HFFc6 (cell line): Measurements from ENCODE around the gene INA. TPM values are rescaled to one million over a fixed set of nuclear protein-coding genes. Genes with fewer than 3 reads are reported as not detected.

ENCODE experiments used
- DNase-seq: peaks from one replicate; pipeline ENCODE4 v3.0.0-alpha.2; 2018
- H3K27ac Mint-ChIP-seq: 2 replicates; pipeline ENCODE4 v1.8.0; 2020; ENCODE audit warnings: mild to moderate bottlenecking, mixed read lengths
- H3K27me3 Mint-ChIP-seq: 2 replicates; pipeline ENCODE4 v1.8.0; 2021; ENCODE audit warnings: mild to moderate bottlenecking, moderate library complexity, mixed read lengths; ENCODE audit not compliant: insufficient read depth
- H3K36me3 Mint-ChIP-seq: 2 replicates; pipeline ENCODE4 v1.8.0; 2021; ENCODE audit warnings: low read depth, mixed read lengths
- H3K4me1 Mint-ChIP-seq: 2 replicates; pipeline ENCODE4 v1.8.0; 2020; ENCODE audit warnings: low read depth, mixed read lengths
- H3K4me3 Mint-ChIP-seq: 2 replicates; pipeline ENCODE4 v1.8.0; 2020; ENCODE audit warnings: mild to moderate bottlenecking, moderate library complexity, mixed read lengths
- H3K9me3 Mint-ChIP-seq: 2 replicates; pipeline ENCODE4 v1.8.0; 2020; ENCODE audit warnings: mild to moderate bottlenecking, mixed read lengths
- total RNA-seq, 6 experiments: library from RNA; stranded (reverse); fragmentation: NEBNext Ultra II Directional; extraction: Animal tissue kit (Norgen Biotek cat#: 25700); gene quantifications; 2 replicates in 1 of 6; 3 replicates in 5 of 6; pipeline ENCODE4 v1.2.3, GENCODE V29; 2021
- TF ChIP-seq, protein P1 (sequence below): fragments of 200-600 bp; sonication (generic); IDR thresholded peaks from 2 replicates; pipeline ENCODE4 v1.5.0; 2021; ENCODE audit warnings: antibody characterized with exemption, mild to moderate bottlenecking

Gene INA
- total RNA-seq, 6 experiments from 2014 or later, result 0.06 to 1.3 (median 0.10) TPM; not detected in 1

DNA sequence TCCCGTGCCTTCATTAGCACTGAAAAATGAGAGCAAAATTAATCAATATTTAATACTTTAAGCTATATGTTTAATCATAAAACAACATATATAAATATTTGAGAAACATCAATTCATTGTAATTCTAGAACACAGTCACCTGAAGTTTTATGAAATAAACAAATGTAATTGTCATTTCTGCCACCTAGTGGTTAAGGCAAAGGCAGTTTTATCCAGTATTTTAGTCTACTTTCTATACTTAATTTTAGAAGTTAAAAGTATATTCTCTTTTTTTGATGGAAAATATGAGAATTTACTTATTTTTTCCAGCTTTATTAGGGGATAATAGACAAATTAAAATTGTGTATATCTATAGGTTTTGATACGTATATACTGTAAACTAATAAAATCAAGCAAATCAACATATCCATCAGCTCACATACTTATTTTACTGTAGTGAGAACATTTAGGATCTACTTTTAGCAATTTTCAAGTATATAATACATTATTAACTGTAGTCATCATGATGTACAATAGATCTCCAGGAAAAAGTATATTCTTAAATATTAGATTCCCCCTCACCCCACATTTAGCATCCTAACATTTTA lies 57.1 kb downstream of the INA start:
- peaks cover 11% of the 10 kb centered on the region for H3K36me3 Mint-ChIP-seq
- no peak overlapping the region for H3K27ac Mint-ChIP-seq
- TF ChIP-seq, protein P1, sequence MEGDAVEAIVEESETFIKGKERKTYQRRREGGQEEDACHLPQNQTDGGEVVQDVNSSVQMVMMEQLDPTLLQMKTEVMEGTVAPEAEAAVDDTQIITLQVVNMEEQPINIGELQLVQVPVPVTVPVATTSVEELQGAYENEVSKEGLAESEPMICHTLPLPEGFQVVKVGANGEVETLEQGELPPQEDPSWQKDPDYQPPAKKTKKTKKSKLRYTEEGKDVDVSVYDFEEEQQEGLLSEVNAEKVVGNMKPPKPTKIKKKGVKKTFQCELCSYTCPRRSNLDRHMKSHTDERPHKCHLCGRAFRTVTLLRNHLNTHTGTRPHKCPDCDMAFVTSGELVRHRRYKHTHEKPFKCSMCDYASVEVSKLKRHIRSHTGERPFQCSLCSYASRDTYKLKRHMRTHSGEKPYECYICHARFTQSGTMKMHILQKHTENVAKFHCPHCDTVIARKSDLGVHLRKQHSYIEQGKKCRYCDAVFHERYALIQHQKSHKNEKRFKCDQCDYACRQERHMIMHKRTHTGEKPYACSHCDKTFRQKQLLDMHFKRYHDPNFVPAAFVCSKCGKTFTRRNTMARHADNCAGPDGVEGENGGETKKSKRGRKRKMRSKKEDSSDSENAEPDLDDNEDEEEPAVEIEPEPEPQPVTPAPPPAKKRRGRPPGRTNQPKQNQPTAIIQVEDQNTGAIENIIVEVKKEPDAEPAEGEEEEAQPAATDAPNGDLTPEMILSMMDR, result peak; percentile 90
- DNase-seq, result no peak
- H3K4me3 Mint-ChIP-seq, result no peak overlapping the region
- no peaks in the 10 kb centered on the region for H3K27me3 Mint-ChIP-seq
- H3K4me1 Mint-ChIP-seq, result no peaks in the 10 kb centered on the region
- no peaks in the 10 kb centered on the region for H3K9me3 Mint-ChIP-seq

DNA sequence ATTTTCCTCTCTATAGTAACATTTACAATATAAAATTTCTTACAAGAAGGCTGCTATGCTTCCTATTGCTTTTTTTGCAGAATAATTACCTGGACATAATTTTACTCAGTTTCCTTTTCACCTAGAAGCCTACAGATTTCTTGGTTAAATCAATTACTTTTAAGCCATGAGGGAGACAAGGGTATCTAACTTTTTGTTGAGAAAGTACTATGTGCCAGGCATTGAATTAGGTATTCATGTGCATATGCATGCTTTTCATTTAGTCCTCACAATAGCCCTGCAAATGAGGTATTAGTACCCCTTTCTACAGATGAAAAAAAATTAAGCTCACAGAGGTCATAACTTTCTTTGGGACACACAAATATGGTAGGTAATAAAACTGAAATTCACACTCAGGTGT lies 57.6 kb downstream of the INA start:
- Mint-ChIP-seq H3K27ac (no peak overlapping the region), H3K9me3 (no peaks in the 10 kb centered on the region), H3K4me1 (no peaks in the 10 kb centered on the region), H3K36me3 (peaks cover 11% of the 10 kb centered on the region), H3K27me3 (no peaks in the 10 kb centered on the region), H3K4me3 (no peak overlapping the region)
- DNase-seq, result no peak
- TF ChIP-seq, protein P1, result no peak

DNA sequence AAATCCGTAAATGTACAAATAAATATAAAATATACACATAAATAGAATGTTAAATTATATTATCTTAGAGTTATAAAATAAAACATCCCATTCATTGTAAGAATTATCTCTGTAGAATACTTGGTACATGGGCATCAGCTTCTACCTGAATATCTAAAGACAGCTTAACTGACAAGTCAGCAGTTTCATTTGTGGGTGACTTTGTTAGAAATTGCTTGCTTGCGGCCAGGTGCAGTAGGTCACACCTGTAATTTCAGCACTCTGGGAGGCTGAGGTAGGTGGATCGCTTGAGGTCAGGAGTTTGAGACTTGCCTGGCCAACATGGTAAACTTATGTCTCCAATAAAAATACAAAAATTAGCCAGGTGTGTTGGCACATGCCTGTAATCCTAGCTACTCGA lies 59.4 kb downstream of the INA start:
- H3K4me3 Mint-ChIP-seq, result no peak overlapping the region
- TF ChIP-seq, protein P1, result no peak
- H3K4me1 Mint-ChIP-seq, result no peaks in the 10 kb centered on the region
- peaks cover 7% of the 10 kb centered on the region for H3K36me3 Mint-ChIP-seq
- no peaks in the 10 kb centered on the region for H3K27me3 Mint-ChIP-seq
- H3K27ac Mint-ChIP-seq, result no peak overlapping the region; the same call in 1 of the 2 replicates
- no peaks in the 10 kb centered on the region for H3K9me3 Mint-ChIP-seq
- no peak for DNase-seq

Other genes with a start within 250 kb of the INA start
- 10 to 100 TPM; 78.5 to 97.4 (median 81.1) TPM for gene NT5C2, start 83.9 kb upstream of the INA start, total RNA-seq
- under 1 TPM in 1 of 6 experiments, not detected in 5; 0.14 TPM for gene RPEL1, start 31.3 kb upstream of the INA start, total RNA-seq
- gene PCGF6, start 74.0 kb downstream of the INA start, total RNA-seq, result 1 to 10 TPM; 7.4 to 9.2 (median 8.4) TPM
- gene TAF5, start 90.8 kb downstream of the INA start, total RNA-seq, result 1 to 10 TPM; 2.7 to 4.0 (median 3.8) TPM
- 100 to 1,000 TPM; 397 to 452 (median 442) TPM for gene ATP5MK, start 119.3 kb downstream of the INA start, total RNA-seq
- gene PDCD11, start 119.5 kb downstream of the INA start, total RNA-seq, result 10 to 100 TPM; 30.8 to 38.4 (median 32.1) TPM
- gene CALHM2, start 175.2 kb downstream of the INA start, total RNA-seq, result 10 to 100 TPM; 41.0 to 46.0 (median 45.1) TPM
- gene CALHM1, start 181.8 kb downstream of the INA start, total RNA-seq, result not detected
- gene CALHM3, start 202.1 kb downstream of the INA start, total RNA-seq, result under 1 TPM in 1 of 6 experiments, not detected in 5; 0.09 TPM
- under 1 TPM; 0.06 to 0.46 (median 0.27) TPM for gene NEURL1, start 216.6 kb downstream of the INA start, total RNA-seq